BLaER1 treated with 17β-estradiol and CSF1 and Interleukin-3, amounts not matched to agents 10 nM and 100 nM (cell line): Measurements from ENCODE around the gene SLC22A6.

ENCODE experiments used
- H3K27ac ChIP-seq, 11 experiments: shearing (Covaris generic); formaldehyde crosslinking; 2 replicates each; pipeline ENCODE4 v1.8.1; 2022
- H3K27me3 ChIP-seq, 11 experiments: shearing (Covaris generic); formaldehyde crosslinking; 2 replicates each; pipeline ENCODE4 v1.8.1; 2022
- H3K36me3 ChIP-seq, 11 experiments: shearing (Covaris generic); formaldehyde crosslinking; 2 replicates each; pipeline ENCODE4 v1.8.1; 2022
- H3K4me1 ChIP-seq, 10 experiments: shearing (Covaris generic); formaldehyde crosslinking; 2 replicates each; pipeline ENCODE4 v1.8.1; 2022
- H3K4me2 ChIP-seq, 11 experiments: shearing (Covaris generic); formaldehyde crosslinking; 2 replicates each; pipeline ENCODE4 v1.8.1; 2022
- H3K4me3 ChIP-seq, 10 experiments: shearing (Covaris generic); formaldehyde crosslinking; 2 replicates each; pipeline ENCODE4 v1.8.1; 2022
- H3K9ac ChIP-seq, 11 experiments: shearing (Covaris generic); formaldehyde crosslinking; 2 replicates each; pipeline ENCODE4 v1.8.1; 2022
- H3K9me3 ChIP-seq, 11 experiments: shearing (Covaris generic); formaldehyde crosslinking; replicated peaks in 1 of 11; 2 replicates each; pipeline ENCODE4 v1.8.1; 2022
- H4K20me1 ChIP-seq, 11 experiments: shearing (Covaris generic); formaldehyde crosslinking; 2 replicates each; pipeline ENCODE4 v1.8.1; 2022
- Cebpa-rat ChIP-seq, 11 experiments: shearing (Covaris generic); IDR thresholded peaks; 2 replicates each; pipeline ENCODE4 v1.8.1; 2022

SLC22A6 gene

DNA sequence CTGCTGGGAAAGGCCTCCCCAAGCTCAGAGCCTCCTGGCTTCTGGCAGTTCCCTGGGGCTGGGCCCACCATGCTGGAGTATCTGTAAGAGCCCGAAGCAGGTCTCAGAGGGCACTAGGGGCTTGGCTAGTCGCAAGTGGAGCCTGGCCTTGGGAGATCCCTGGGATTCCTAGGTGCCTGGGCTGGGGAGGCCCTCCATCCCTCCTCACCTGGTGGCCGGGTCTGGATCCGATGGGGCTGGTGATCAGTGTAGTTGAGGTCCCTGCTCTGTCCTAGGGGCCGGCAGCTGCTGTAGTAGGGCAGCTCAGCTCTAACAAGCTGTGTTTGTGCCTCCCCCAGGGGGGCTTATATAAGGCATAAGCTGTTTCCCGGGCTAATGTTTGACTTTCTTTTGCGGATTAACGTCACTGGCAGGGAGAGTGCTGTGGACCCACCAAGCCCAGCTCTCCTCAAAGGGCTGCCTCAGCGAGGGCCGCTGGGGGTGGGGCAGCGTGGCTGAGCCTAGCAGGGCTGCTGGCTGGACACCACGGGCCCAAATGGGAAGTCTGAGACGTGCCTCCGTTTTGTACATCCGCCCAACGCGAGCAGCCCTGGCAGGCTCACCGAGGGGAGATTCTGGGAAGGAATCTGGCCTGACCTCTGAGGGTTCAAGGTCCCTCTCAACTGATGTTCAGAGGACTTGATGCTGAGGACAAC is 30.9 kb upstream of the SLC22A6 start, which contains the start of gene SLC22A8:
TSS of gene SLC22A8 (minus strand) at position 321 of the 695 bp plus-strand sequence. CDS start 883 bp downstream, outside the sequence.
- no peak within 1 kb of the TSS for H3K4me3 ChIP-seq
- no peaks in the 10 kb centered on the region for H3K27me3 ChIP-seq
- no peaks in the 10 kb centered on the region for H3K4me1 ChIP-seq
- no peak within 1 kb of the TSS for H3K4me2 ChIP-seq
- 0 out of 22 replicates have a peak, but pooled peaks cover 0 to 4% (median 0%) of the 10 kb centered on the region in 11 experiments for H4K20me1 ChIP-seq
- TF ChIP-seq Cebpa-rat (IDR thresholded peaks at IDR 0.05), result no peak
- H3K36me3 ChIP-seq, result no peaks in the 10 kb centered on the region
- no peaks in the 10 kb centered on the region for H3K9me3 ChIP-seq
- H3K27ac ChIP-seq, result no peak within 1 kb of the TSS
- no peak within 1 kb of the TSS for H3K9ac ChIP-seq

GRCh38 chr11:63014408-63015055 is 29.8 kb upstream of the SLC22A6 start:
- TF ChIP-seq Cebpa-rat (IDR thresholded peaks at IDR 0.05), result no peak
- H3K9me3 ChIP-seq, result no peaks in the 10 kb centered on the region
- H3K4me1 ChIP-seq, result no peaks in the 10 kb centered on the region
- no peak overlapping the region for H3K9ac ChIP-seq
- 0 out of 22 replicates have a peak, but pooled peaks cover 0 to 4% (median 0%) of the 10 kb centered on the region in 11 experiments for H4K20me1 ChIP-seq
- H3K27me3 ChIP-seq, result no peaks in the 10 kb centered on the region
- H3K36me3 ChIP-seq, result no peaks in the 10 kb centered on the region
- H3K4me2 ChIP-seq, result no peak overlapping the region
- no peak overlapping the region for H3K4me3 ChIP-seq
- H3K27ac ChIP-seq, result no peak overlapping the region

DNA sequence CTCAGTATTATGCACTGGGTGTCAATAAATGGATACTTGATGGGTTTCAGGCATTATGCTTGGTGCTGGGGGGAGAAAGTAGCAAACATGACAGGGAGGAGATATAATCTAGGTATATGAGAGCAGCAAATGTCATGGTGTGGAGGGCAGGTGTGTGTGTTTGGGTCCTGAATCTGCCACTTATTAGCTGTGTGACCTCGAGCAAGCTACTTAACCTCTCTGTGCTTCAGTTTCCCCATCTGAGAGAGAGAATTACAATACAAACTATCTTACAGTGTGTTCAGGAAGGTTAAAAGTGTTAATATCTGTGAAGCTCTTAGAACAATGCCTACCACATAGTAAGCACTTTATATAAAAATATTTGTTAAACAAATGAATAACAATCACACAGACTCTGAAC is 28.1 kb upstream of the SLC22A6 start:
- H3K9me3 ChIP-seq, result no peaks in the 10 kb centered on the region
- H3K27ac ChIP-seq, result no peak overlapping the region
- no peak for TF ChIP-seq Cebpa-rat (IDR thresholded peaks at IDR 0.05)
- 0 out of 22 replicates have a peak, but pooled peaks cover 0 to 4% (median 0%) of the 10 kb centered on the region in 11 experiments for H4K20me1 ChIP-seq
- no peaks in the 10 kb centered on the region for H3K4me1 ChIP-seq
- H3K36me3 ChIP-seq, result no peaks in the 10 kb centered on the region
- no peak overlapping the region for H3K9ac ChIP-seq
- no peaks in the 10 kb centered on the region for H3K27me3 ChIP-seq
- H3K4me3 ChIP-seq, result no peak overlapping the region
- no peak overlapping the region for H3K4me2 ChIP-seq

DNA sequence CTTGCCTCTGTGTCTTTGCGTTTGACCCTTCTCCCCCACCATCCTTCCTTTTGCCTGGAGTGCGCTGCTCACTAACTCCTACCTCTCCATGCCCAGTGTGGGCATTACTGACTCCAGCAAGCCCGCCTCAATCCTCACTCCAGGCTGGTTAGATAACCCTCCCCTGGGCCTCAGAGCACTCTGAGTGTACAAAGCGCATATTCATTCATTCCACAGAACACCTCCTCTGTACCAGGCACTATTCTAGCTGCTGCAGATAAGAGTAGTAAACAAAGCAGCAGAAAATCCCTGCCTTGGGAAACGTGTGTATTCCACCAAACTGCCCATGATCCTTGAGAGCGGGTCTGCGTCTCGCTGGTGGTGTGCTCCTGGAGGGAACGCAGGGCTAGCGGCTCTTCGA is 27.7 kb upstream of the SLC22A6 start:
- Histone ChIP-seq H3K27me3 (no peaks in the 10 kb centered on the region), H3K9ac (no peak overlapping the region)
- TF ChIP-seq Cebpa-rat (IDR thresholded peaks at IDR 0.05), result no peak

DNA sequence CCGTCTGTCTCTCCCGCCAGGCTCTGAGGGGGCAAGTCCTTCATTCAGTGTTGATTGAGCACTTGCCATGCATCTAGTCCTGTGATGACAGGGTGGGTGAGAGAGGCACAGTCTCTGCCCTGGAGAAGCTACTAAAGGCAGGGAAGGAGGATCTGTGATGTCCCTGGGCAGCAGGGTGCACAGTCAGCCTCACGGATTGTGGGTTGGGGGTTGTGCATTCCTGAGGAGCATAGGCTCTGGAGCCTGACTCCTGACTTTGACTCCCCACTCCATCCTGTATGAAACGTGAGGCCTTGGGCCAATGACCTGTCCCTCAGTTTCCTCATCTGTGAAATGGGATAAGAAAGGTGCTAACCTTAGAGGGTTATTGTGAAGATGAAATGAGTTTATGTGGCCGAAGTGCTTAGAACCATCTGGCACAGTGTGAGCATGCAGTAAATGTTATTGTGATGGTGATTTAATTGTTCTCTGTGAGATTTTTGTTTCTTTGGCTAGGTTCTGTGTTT is 26.2 kb upstream of the SLC22A6 start:
- H3K4me1 ChIP-seq, result no peaks in the 10 kb centered on the region
- no peak overlapping the region for H3K4me2 ChIP-seq
- TF ChIP-seq Cebpa-rat (IDR thresholded peaks at IDR 0.05), result no peak
- 0 out of 22 replicates have a peak, but pooled peaks cover 0 to 4% (median 0%) of the 10 kb centered on the region in 11 experiments for H4K20me1 ChIP-seq
- H3K36me3 ChIP-seq, result no peaks in the 10 kb centered on the region
- no peaks in the 10 kb centered on the region for H3K9me3 ChIP-seq
- H3K9ac ChIP-seq, result no peak overlapping the region
- no peak overlapping the region for H3K4me3 ChIP-seq
- H3K27ac ChIP-seq, result no peak overlapping the region
- H3K27me3 ChIP-seq, result no peaks in the 10 kb centered on the region

More for the DNA sequence above, 27.7 kb upstream of the SLC22A6 start:
- H3K4me2 ChIP-seq, result no peak overlapping the region
- no peak overlapping the region for H3K4me3 ChIP-seq
- no peaks in the 10 kb centered on the region for H3K4me1 ChIP-seq
- H3K9me3 ChIP-seq, result no peaks in the 10 kb centered on the region
- 0 out of 22 replicates have a peak, but pooled peaks cover 0 to 4% (median 0%) of the 10 kb centered on the region in 11 experiments for H4K20me1 ChIP-seq
- H3K27ac ChIP-seq, result no peak overlapping the region
- H3K36me3 ChIP-seq, result no peaks in the 10 kb centered on the region

DNA sequence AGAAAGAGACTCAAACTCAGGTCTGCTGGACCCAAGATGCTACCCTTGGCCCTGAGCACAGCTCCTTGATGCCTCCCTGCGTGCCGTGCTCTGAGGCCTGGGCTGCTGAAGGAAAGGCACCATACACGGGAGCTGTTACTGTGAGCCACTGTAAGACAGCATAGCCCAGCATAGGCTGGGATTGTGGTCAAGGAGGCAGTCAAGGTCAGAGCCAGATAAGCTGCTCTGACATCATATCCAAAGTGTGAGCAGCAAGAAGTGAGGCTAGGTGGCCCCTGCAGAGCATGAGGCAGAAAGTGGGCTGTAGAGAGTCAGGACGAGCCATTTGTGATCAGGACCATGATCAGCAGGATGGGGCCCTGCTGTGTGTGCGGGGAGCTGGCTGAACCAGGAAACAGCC is 23.2 kb upstream of the SLC22A6 start:
- no peaks in the 10 kb centered on the region for H4K20me1 ChIP-seq
- H3K27ac ChIP-seq, result no peak overlapping the region
- H3K27me3 ChIP-seq, result no peaks in the 10 kb centered on the region
- no peak overlapping the region for H3K4me2 ChIP-seq
- no peaks in the 10 kb centered on the region for H3K4me1 ChIP-seq
- H3K9me3 ChIP-seq, result no peaks in the 10 kb centered on the region
- no peak for TF ChIP-seq Cebpa-rat (IDR thresholded peaks at IDR 0.05)
- H3K9ac ChIP-seq, result no peak overlapping the region
- H3K36me3 ChIP-seq, result no peaks in the 10 kb centered on the region
- H3K4me3 ChIP-seq, result no peak overlapping the region

- Histone ChIP-seq H3K27ac (no peak overlapping the region), H4K20me1 (no peaks in the 10 kb centered on the region), H3K27me3 (no peaks in the 10 kb centered on the region), H3K9me3 (no peaks in the 10 kb centered on the region), H3K36me3 (no peaks in the 10 kb centered on the region), H3K4me3 (no peak overlapping the region), H3K4me1 (no peaks in the 10 kb centered on the region), H3K9ac (no peak overlapping the region), H3K4me2 (no peak overlapping the region)
- TF ChIP-seq Cebpa-rat (IDR thresholded peaks at IDR 0.05), result no peak
Observed at GRCh38 chr11:63001456-63001855, 16.7 kb upstream of the SLC22A6 start.

- TF ChIP-seq Cebpa-rat (IDR thresholded peaks at IDR 0.05), result no peak
- H3K9ac ChIP-seq, result no peak overlapping the region
Observed at GRCh38 chr11:62999649-63000048, 14.9 kb upstream of the SLC22A6 start.

GRCh38 chr11:62999156-62999555 is 14.4 kb upstream of the SLC22A6 start:
- no peak overlapping the region for H3K9ac ChIP-seq
- H3K9me3 ChIP-seq, result no peaks in the 10 kb centered on the region
- no peak overlapping the region for H3K27ac ChIP-seq
- no peaks in the 10 kb centered on the region for H3K4me1 ChIP-seq
- no peaks in the 10 kb centered on the region for H4K20me1 ChIP-seq
- H3K4me3 ChIP-seq, result no peak overlapping the region
- no peaks in the 10 kb centered on the region for H3K27me3 ChIP-seq
- H3K36me3 ChIP-seq, result no peaks in the 10 kb centered on the region
- no peak for TF ChIP-seq Cebpa-rat (IDR thresholded peaks at IDR 0.05)
- H3K4me2 ChIP-seq, result no peak overlapping the region

More at GRCh38 chr11:62999649-63000048, 14.9 kb upstream of the SLC22A6 start:
- Histone ChIP-seq H3K36me3 (no peaks in the 10 kb centered on the region), H3K9me3 (no peaks in the 10 kb centered on the region), H3K4me2 (no peak overlapping the region), H3K27me3 (no peaks in the 10 kb centered on the region), H4K20me1 (no peaks in the 10 kb centered on the region), H3K27ac (no peak overlapping the region), H3K4me1 (no peaks in the 10 kb centered on the region), H3K4me3 (no peak overlapping the region)
